Measurements from ENCODE around the gene CPLX1. TPM values are rescaled to one million over a fixed set of nuclear protein-coding genes. Genes with fewer than 3 reads are reported as not detected.

CPLX1 gene
- total RNA-seq, 1 donor: not detected

DNA sequence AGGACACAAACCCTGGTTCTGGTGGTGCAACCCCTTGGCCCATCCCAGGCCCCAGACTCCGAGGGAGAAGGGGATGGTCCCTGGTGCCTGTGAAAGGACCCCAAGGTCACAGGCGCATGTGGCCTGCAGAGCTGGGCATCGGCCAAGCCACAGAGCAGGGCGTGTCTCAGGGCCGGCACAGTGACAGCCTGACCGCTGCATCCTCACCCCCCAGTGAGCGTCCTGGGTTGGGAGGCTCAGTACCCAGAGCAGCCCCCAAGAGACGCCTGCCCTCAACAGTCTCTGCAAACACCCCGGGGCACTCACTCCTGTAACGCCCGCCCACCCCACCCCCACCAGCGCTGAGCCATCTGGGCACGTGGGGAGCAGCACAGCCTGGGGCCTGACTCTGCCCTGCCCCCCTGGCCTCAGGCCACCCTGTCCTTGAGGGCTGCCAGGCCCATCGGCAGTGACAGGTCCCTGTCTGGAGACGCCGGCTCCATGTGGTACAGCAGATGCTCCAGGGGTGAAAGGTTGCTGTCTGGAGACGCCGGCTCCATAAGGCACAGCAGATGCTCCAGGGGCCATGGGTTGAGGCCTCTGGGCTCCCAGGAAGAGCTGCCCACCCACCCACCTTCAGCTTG is 24.5 kb upstream of the CPLX1 start:
- H3K27ac ChIP-seq (ENCODE audit: low read depth, low read length): no peak overlapping the region
- H3K4me1 ChIP-seq (ENCODE audit: insufficient read depth, low read length): peaks cover 6% of the 10 kb centered on the region
- TF ChIP-seq CTCF (IDR thresholded peaks at IDR 0.05; ENCODE audit: extremely low read depth, low read depth, low read length): no peak
- H2AFZ ChIP-seq (ENCODE audit: low read length): no peak overlapping the region
- H3K4me3 ChIP-seq (ENCODE audit: insufficient read depth, low read length): no peak overlapping the region
- no peaks in the 10 kb centered on the region for H3K9me3 ChIP-seq (ENCODE audit: low read depth, low read length)
- no peak overlapping the region for H3K4me2 ChIP-seq (ENCODE audit: insufficient read depth, low read length)
- H4K20me1 ChIP-seq (ENCODE audit: insufficient read depth, low read length): no peaks in the 10 kb centered on the region
- peaks cover 12% of the 10 kb centered on the region for H3K36me3 ChIP-seq (ENCODE audit: insufficient read depth, low read length)
- no peaks in the 10 kb centered on the region for H3K27me3 ChIP-seq (ENCODE audit: insufficient read depth, low read length)
- DNase-seq (ENCODE audit: insufficient read length, low spot score, missing footprints): peak; percentile 82
- no peaks in the 10 kb centered on the region for H3K79me2 ChIP-seq (ENCODE audit: insufficient read depth, low read length)

- Histone ChIP-seq H3K4me2 (ENCODE audit: insufficient read depth, low read length) (no peak overlapping the region), H3K79me2 (ENCODE audit: insufficient read depth, low read length) (no peaks in the 10 kb centered on the region), H3K4me3 (ENCODE audit: insufficient read depth, low read length) (no peak overlapping the region), H3K36me3 (ENCODE audit: insufficient read depth, low read length) (peaks cover 8% of the 10 kb centered on the region), H3K9me3 (ENCODE audit: low read depth, low read length) (no peaks in the 10 kb centered on the region), H2AFZ (ENCODE audit: low read length) (no peak overlapping the region), H4K20me1 (ENCODE audit: insufficient read depth, low read length) (no peaks in the 10 kb centered on the region), H3K27me3 (ENCODE audit: insufficient read depth, low read length) (no peaks in the 10 kb centered on the region), H3K4me1 (ENCODE audit: insufficient read depth, low read length) (peaks cover 6% of the 10 kb centered on the region), H3K27ac (ENCODE audit: low read depth, low read length) (no peak overlapping the region)
- DNase-seq (ENCODE audit: insufficient read length, low spot score, missing footprints): peak; percentile 54
- TF ChIP-seq CTCF (IDR thresholded peaks at IDR 0.05; ENCODE audit: extremely low read depth, low read depth, low read length): no peak
Observed at GRCh38 chr4:849478-850175, 23.7 kb upstream of the CPLX1 start.

GRCh38 chr4:848803-849477 is 23.0 kb upstream of the CPLX1 start:
- Histone ChIP-seq H4K20me1 (ENCODE audit: insufficient read depth, low read length) (no peaks in the 10 kb centered on the region), H3K36me3 (ENCODE audit: insufficient read depth, low read length) (peaks cover 8% of the 10 kb centered on the region), H3K27me3 (ENCODE audit: insufficient read depth, low read length) (no peaks in the 10 kb centered on the region), H3K4me1 (ENCODE audit: insufficient read depth, low read length) (peaks cover 6% of the 10 kb centered on the region), H3K9me3 (ENCODE audit: low read depth, low read length) (no peaks in the 10 kb centered on the region), H3K4me3 (ENCODE audit: insufficient read depth, low read length) (no peak overlapping the region), H3K27ac (ENCODE audit: low read depth, low read length) (no peak overlapping the region), H3K79me2 (ENCODE audit: insufficient read depth, low read length) (no peaks in the 10 kb centered on the region), H3K4me2 (ENCODE audit: insufficient read depth, low read length) (no peak overlapping the region), H2AFZ (ENCODE audit: low read length) (no peak overlapping the region)
- DNase-seq (ENCODE audit: insufficient read length, low spot score, missing footprints): peak; percentile 73
- TF ChIP-seq CTCF (IDR thresholded peaks at IDR 0.05; ENCODE audit: extremely low read depth, low read depth, low read length): no peak

DNA sequence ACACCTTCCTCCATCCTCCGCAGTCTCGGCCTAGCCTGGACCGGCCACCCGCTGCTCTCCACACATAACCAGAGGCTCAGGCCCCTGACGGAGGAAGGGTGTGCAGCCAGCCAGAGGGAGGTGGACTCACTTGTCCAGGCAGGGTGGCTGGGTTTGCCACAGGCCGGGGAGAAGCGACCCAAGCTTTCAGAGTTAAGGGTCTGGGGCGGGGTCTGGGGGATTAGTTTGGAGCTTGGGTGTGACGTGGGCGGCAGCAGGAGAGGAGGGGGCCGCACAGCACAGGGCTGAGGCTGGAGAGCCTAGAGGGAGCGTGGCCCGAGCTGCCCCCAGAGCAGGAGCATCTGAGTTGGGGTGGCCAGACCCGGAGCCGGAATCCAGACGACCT is 22.4 kb upstream of the CPLX1 start:
- no peak for TF ChIP-seq CTCF (IDR thresholded peaks at IDR 0.05; ENCODE audit: extremely low read depth, low read depth, low read length)
- H3K27ac ChIP-seq (ENCODE audit: low read depth, low read length): no peak overlapping the region
- peak; percentile 87 for DNase-seq (ENCODE audit: insufficient read length, low spot score, missing footprints)
- H3K4me1 ChIP-seq (ENCODE audit: insufficient read depth, low read length): peaks cover 6% of the 10 kb centered on the region
- H3K4me2 ChIP-seq (ENCODE audit: insufficient read depth, low read length): no peak overlapping the region
- peaks cover 7% of the 10 kb centered on the region for H3K36me3 ChIP-seq (ENCODE audit: insufficient read depth, low read length)
- H3K4me3 ChIP-seq (ENCODE audit: insufficient read depth, low read length): no peak overlapping the region
- no peaks in the 10 kb centered on the region for H3K9me3 ChIP-seq (ENCODE audit: low read depth, low read length)
- H3K27me3 ChIP-seq (ENCODE audit: insufficient read depth, low read length): no peaks in the 10 kb centered on the region
- no peaks in the 10 kb centered on the region for H4K20me1 ChIP-seq (ENCODE audit: insufficient read depth, low read length)
- no peak overlapping the region for H2AFZ ChIP-seq (ENCODE audit: low read length)
- no peaks in the 10 kb centered on the region for H3K79me2 ChIP-seq (ENCODE audit: insufficient read depth, low read length)

All from osteoblast (primary cell).